ENCODE results near the gene ATP6V1G2. TPM values are rescaled to one million over a fixed set of nuclear protein-coding genes. Genes with fewer than 3 reads are reported as not detected.

Gene ATP6V1G2
- polyA plus RNA-seq, 3 donors: 0.41 TPM; not detected in 2

GRCh38 chr6:31558318-31558625 lies 11.9 kb upstream of the ATP6V1G2 start:
- H3K9ac ChIP-seq (ENCODE audit: insufficient read depth, low read length, poor library complexity, severe bottlenecking): peak overlapping the region; percentile 75

More at GRCh38 chr6:31558318-31558625, 11.9 kb upstream of the ATP6V1G2 start:
- H3K27ac Mint-ChIP-seq: peak overlapping the region; percentile 91 to 98 (median 94)
- TF ChIP-seq CTCF (IDR thresholded peaks at IDR 0.05): no peak
- peak overlapping the region; percentile 79 to 81 for H3K4me3 Mint-ChIP-seq
- H3K9me3 Mint-ChIP-seq: no peaks in the 10 kb centered on the region
- Histone ChIP-seq H3K4me1 (ENCODE audit: control insufficient read depth in 1 of 2, insufficient read depth in 2 of 2, low read length in 2 of 2) (peaks cover 76% of the 10 kb centered on the region in 2 donors), H3K79me2 (ENCODE audit: insufficient read depth, low read length) (peaks cover 17% of the 10 kb centered on the region), H2AFZ (ENCODE audit: insufficient read depth, low read depth, low read length, poor library complexity, severe bottlenecking) (peak overlapping the region; percentile 29), H3K9me3 (replicated peaks in 1 of 2; ENCODE audit: control insufficient read depth in 1 of 2, insufficient read depth in 1 of 2, low read length in 2 of 2) (no peaks in the 10 kb centered on the region), H3K4me3 (replicated peaks in 1 of 3; ENCODE audit: low read depth in 2 of 3, low read length in 3 of 3) (peak overlapping the region in 2 of 3 experiments; percentile 12 to 66), H3K27me3 (ENCODE audit: control insufficient read depth in 2 of 2, insufficient read depth in 2 of 2, low read length in 2 of 2) (no peaks in the 10 kb centered on the region), H3K36me3 (replicated peaks in 1 of 2; ENCODE audit: control insufficient read depth in 1 of 2, insufficient read depth in 2 of 2, low read length in 2 of 2) (no peaks in the 10 kb centered on the region), H3K4me2 (replicated peaks; ENCODE audit: extremely low read depth, low read length, poor library complexity, severe bottlenecking) (peak overlapping the region; percentile 78), H4K20me1 (ENCODE audit: insufficient read depth, low read length) (no peaks in the 10 kb centered on the region), H3K27ac (ENCODE audit: low read depth in 1 of 2, low read length in 2 of 2) (peak overlapping the region; percentile 96 to 98)
- DNase-seq: no peak
- intact Hi-C loops (cut with micrococcal nuclease): loop anchor here in 1 of 2 donors (2.0 kb wide), 1 partner anchor 29 kb away; the partner anchor contains the start of gene LST1
- WGBS (ENCODE audit: insufficient coverage): 67% methylated on average over 7 of the region's 8 CpGs
- peaks cover 15 to 31% of the 10 kb centered on the region in 2 donors for H3K36me3 Mint-ChIP-seq
- H3K4me1 Mint-ChIP-seq: peaks cover 73% of the 10 kb centered on the region
- peaks cover 0 to 2% (median 0%) of the 10 kb centered on the region in 3 donors for H3K27me3 Mint-ChIP-seq (ENCODE audit: low read depth in 3 of 3)
